ENCODE results near the gene C1QA. TPM values are rescaled to one million over a fixed set of nuclear protein-coding genes. Genes with fewer than 3 reads are reported as not detected.

Gene C1QA
- total RNA-seq, 4 donors from 2014 or later: 22.6 to 453 (median 190) TPM

DNA sequence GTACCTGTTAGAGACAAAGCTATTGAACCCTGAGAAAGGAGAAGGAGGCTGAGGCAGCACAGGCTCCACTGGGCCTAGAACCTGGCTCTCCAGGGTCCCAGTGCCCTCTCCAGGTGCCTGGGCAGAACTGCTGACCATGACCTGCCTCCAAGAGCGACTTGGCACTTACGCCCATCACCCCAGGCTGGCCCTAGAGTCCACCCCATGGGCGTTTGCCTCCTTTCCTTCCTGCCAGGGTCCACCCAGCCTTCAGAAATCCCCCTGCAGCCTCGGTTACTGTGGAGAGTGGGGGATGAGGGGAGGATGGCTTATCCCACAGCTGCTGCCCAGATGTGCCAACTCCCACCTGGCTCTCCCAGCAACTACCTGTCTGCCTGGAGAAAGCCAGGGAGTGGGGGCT, 14.7 kb upstream of the C1QA start:
- no peaks in the 10 kb centered on the region for H3K36me3 ChIP-seq
- no CpG with 5 or more reads among the region's 4 CpGs for WGBS, 2 donors (ENCODE audit: low coverage in 1 of 2)
- no peak for ATAC-seq
- no peaks in the 10 kb centered on the region for H3K4me1 ChIP-seq
- TF ChIP-seq POLR2AphosphoS5 (IDR thresholded peaks at IDR 0.05) (no peak), POLR2A (IDR thresholded peaks at IDR 0.05) (no peak), EP300 (IDR thresholded peaks at IDR 0.05) (no peak)
- TF ChIP-seq, protein P1, sequence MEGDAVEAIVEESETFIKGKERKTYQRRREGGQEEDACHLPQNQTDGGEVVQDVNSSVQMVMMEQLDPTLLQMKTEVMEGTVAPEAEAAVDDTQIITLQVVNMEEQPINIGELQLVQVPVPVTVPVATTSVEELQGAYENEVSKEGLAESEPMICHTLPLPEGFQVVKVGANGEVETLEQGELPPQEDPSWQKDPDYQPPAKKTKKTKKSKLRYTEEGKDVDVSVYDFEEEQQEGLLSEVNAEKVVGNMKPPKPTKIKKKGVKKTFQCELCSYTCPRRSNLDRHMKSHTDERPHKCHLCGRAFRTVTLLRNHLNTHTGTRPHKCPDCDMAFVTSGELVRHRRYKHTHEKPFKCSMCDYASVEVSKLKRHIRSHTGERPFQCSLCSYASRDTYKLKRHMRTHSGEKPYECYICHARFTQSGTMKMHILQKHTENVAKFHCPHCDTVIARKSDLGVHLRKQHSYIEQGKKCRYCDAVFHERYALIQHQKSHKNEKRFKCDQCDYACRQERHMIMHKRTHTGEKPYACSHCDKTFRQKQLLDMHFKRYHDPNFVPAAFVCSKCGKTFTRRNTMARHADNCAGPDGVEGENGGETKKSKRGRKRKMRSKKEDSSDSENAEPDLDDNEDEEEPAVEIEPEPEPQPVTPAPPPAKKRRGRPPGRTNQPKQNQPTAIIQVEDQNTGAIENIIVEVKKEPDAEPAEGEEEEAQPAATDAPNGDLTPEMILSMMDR (IDR thresholded peaks at IDR 0.05): no peak
- H3K9me3 ChIP-seq: no peaks in the 10 kb centered on the region
- H3K27me3 ChIP-seq: peaks cover 99% of the 10 kb centered on the region
- H3K4me3 ChIP-seq: no peak overlapping the region
- no peak overlapping the region for H3K27ac ChIP-seq

DNA sequence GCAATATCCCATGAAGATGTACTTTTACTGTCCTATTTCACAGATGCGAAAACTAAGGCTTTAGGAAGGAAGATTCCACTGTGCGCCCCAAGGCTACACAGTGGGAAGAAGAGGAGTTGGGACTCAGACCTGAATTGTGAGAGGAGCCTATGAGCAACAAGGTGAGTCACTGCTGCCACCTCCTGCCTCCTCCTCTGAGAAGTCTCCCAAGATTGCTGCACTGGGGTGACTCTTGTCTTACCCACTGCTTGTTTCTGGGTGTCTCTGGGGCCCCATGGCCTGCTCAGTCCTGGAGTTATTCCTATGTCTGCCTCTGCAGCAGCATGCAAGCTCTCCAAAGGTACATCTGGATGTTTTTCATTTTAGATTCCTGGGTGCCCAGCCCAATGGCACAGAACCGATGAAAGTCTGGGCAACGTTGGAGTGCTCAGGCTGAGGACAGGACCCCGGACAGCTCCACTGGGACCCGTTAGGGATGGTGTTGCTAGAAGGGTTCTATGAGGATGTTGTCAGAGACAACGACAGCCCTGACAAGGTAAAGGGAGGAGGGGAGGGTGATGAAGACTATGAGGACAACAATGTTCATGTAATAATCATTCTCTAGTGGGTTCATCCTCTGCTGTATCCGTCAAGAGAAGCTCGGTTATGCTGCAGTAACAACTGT, 11.0 kb upstream of the C1QA start:
- no peak for TF ChIP-seq POLR2AphosphoS5 (IDR thresholded peaks at IDR 0.05)
- no peak for TF ChIP-seq EP300 (IDR thresholded peaks at IDR 0.05)
- TF ChIP-seq, protein P1 (IDR thresholded peaks at IDR 0.05): no peak
- TF ChIP-seq POLR2A (IDR thresholded peaks at IDR 0.05): no peak
- ATAC-seq: no peak
- 0 to 33% methylated on average over 3 to 6 of the region's 9 CpGs for WGBS, 2 donors (ENCODE audit: low coverage in 1 of 2)
- Histone ChIP-seq H3K4me3 (no peak overlapping the region), H3K4me1 (no peaks in the 10 kb centered on the region), H3K36me3 (no peaks in the 10 kb centered on the region), H3K27ac (no peak overlapping the region), H3K9me3 (no peaks in the 10 kb centered on the region), H3K27me3 (peaks cover 94% of the 10 kb centered on the region)

DNA sequence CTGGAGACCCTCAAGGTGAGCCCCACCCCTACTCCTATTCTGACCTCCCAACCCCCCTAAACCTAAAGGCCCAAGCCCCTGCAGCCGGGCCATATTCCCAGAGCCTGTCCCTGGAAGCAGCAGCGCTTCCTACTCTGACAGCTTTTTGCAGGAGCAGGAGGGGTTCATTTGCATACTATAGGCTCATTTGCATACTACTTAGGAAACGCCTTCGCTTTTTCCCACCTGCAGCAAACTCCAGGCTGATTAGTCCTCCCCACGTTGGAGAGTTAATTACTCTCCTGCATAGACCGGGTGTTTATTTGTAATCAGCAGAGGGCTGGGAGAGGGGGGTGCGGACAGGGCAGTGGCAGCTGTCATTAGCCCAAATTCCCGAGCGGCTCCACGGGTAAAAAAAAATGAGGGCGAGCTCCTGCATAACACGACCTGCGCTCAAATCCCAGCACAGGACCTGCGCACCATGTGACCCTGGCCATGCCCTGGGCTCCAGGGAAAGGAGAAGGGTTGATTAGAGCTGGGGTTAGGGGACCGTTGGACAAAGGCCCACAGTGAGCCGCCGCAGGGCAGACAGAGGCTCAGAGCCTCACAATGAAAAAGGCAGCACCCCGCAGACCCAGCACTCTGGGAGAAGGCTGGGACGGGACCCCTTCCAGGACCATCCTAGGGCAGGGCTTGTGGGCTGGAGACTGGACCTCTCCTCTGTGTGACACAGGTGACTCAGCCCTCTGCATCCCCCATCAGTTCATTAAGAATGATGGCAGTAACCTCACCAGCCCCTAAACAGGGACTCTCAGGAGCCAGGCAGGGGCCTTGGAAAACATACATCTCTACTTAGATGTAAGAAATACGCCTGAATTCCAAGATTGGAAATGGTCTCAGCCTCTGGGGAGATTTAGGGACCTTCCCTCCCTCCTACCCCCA, 9.9 kb upstream of the C1QA start:
- 9% methylated on average over 14 of the region's 20 CpGs; no CpG with 5 or more reads in 1 of the 2 donors for WGBS, 2 donors (ENCODE audit: low coverage in 1 of 2)
- ATAC-seq: no peak
- H3K27me3 ChIP-seq: peaks cover 83% of the 10 kb centered on the region
- H3K27ac ChIP-seq: no peak overlapping the region
- no peaks in the 10 kb centered on the region for H3K9me3 ChIP-seq
- no peak overlapping the region for H3K4me3 ChIP-seq
- H3K4me1 ChIP-seq: no peaks in the 10 kb centered on the region
- no peak for TF ChIP-seq POLR2AphosphoS5 (IDR thresholded peaks at IDR 0.05)
- no peak for TF ChIP-seq POLR2A (IDR thresholded peaks at IDR 0.05)
- TF ChIP-seq, protein P1 (IDR thresholded peaks at IDR 0.05): no peak
- TF ChIP-seq EP300 (IDR thresholded peaks at IDR 0.05): no peak
- H3K36me3 ChIP-seq: no peaks in the 10 kb centered on the region

DNA sequence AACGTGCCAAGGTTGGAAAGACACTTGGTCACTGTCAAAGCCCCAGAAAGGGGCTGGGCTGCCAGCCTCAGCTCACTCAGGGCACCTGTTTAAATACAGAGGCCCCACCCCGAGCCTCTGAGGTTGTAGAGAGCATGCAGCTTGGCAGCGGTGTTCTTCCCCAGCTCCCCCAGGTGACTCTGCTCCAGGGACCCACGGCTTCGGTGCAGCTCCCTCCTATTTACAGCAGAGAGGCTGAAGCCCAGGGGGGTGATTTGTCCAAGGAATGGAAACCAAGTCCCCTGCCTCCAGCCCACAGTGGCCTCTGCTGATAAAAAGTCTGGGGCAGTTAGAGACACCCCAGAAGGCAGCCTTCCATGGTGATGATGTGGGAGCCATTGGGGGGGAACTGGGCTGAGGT, 9.1 kb upstream of the C1QA start:
- Histone ChIP-seq H3K36me3 (no peaks in the 10 kb centered on the region), H3K4me1 (no peaks in the 10 kb centered on the region), H3K27ac (no peak overlapping the region), H3K4me3 (no peak overlapping the region), H3K27me3 (peaks cover 78% of the 10 kb centered on the region), H3K9me3 (no peaks in the 10 kb centered on the region)
- ATAC-seq: no peak
- 25% methylated on average over 1 of the region's 5 CpGs; no CpG with 5 or more reads in 1 of the 2 donors for WGBS, 2 donors (ENCODE audit: low coverage in 1 of 2)
- TF ChIP-seq POLR2A (IDR thresholded peaks at IDR 0.05) (no peak), EP300 (IDR thresholded peaks at IDR 0.05) (no peak), POLR2AphosphoS5 (IDR thresholded peaks at IDR 0.05) (no peak)
- TF ChIP-seq, protein P1 (IDR thresholded peaks at IDR 0.05): no peak
